Spleen (tissue), 11 donors: ENCODE data around the gene AKT2. TPM values are rescaled to one million over a fixed set of nuclear protein-coding genes. Genes with fewer than 3 reads are reported as not detected.

Source experiments
- DNase-seq: peaks from one replicate; pipeline ENCODE4 v3.0.0-alpha.2; 2020
- H3K27ac ChIP-seq, 8 donors: fragments of 200-600 bp; sonication (generic) in 7 of 8; 1 replicate in 4 of 8; 2 replicates in 4 of 8; pipeline versions ENCODE4 v1.5.0 to v1.8.0; 2016 to 2021; ENCODE audit warnings: inconsistent platforms in 4 of 8, mild to moderate bottlenecking in 4 of 8, moderate library complexity in 1 of 8
- H3K27me3 ChIP-seq, 7 donors: fragments of 200-600 bp; sonication (generic) in 6 of 7; replicated peaks in 1 of 7; 1 replicate in 4 of 7; 2 replicates in 3 of 7; pipeline versions ENCODE4 v1.5.0 to v1.8.0; 2016 to 2021; ENCODE audit warnings: inconsistent platforms in 3 of 7, mild to moderate bottlenecking in 1 of 7
- H3K36me3 ChIP-seq, 6 donors: fragments of 200-600 bp; sonication (generic) in 5 of 6; 1 replicate in 4 of 6; 2 replicates in 2 of 6; pipeline versions ENCODE4 v1.5.0 to v1.8.0; 2016 to 2021; ENCODE audit warnings: inconsistent platforms in 2 of 6
- H3K4me1 ChIP-seq, 6 donors: fragments of 200-600 bp; sonication (generic) in 5 of 6; 1 replicate in 3 of 6; 2 replicates in 3 of 6; pipeline versions ENCODE4 v1.5.0 to v1.8.0; 2016 to 2021; ENCODE audit warnings: inconsistent platforms in 3 of 6
- H3K4me3 ChIP-seq, 8 donors: fragments of 200-600 bp; sonication (generic) in 7 of 8; 1 replicate in 4 of 8; 2 replicates in 4 of 8; pipeline versions ENCODE4 v1.5.0 to v1.8.0; 2016 to 2021; ENCODE audit warnings: inconsistent platforms in 4 of 8, mild to moderate bottlenecking in 4 of 8, moderate library complexity in 2 of 8
- H3K9me3 ChIP-seq, 8 donors: fragments of 200-600 bp; sonication (generic) in 7 of 8; 1 replicate in 4 of 8; 2 replicates in 4 of 8; pipeline versions ENCODE4 v1.5.0 to v1.8.0; 2016 to 2021; ENCODE audit warnings: inconsistent platforms in 4 of 8
- POLR2A ChIP-seq, 3 donors: fragments of 450-650 bp; IDR thresholded peaks; one replicate each; pipeline ENCODE4 v1.5.1; 2017; ENCODE audit warnings: antibody characterized with exemption in 3 of 3, mild to moderate bottlenecking in 1 of 3
- POLR2AphosphoS5 ChIP-seq, 3 donors: sonication (generic); formaldehyde crosslinking; IDR thresholded peaks; one replicate each; pipeline ENCODE4 v1.5.1; 2017; ENCODE audit warnings: antibody characterized with exemption in 3 of 3
- WGBS, 5 donors: extraction: QIAGEN DNeasy Blood & Tissue Kit in 3 of 5; methylation state at CpG; one replicate each; pipeline versions ENCODE4 v1.1.5 to v1.1.7; 2013 to 2018; 5-methylcytosine and 5-hydroxymethylcytosine counted together
- intact Hi-C: fragments of 100-400 bp; cut with DNase I; formaldehyde crosslinking; loops from one replicate; pipeline ENCODE4 v1.15.0; 2023; ENCODE audit warnings: low total_unique reads
- polyA plus RNA-seq, 3 donors: library from polyadenylated mRNA; stranded (reverse); fragments of 200-250 nt; gene quantifications; one replicate each; pipeline ENCODE4 v1.2.1, GENCODE V29; 2013
- total RNA-seq, 7 donors: library from RNA; depleted of rRNA in 3 of 7; stranded (reverse); fragments of >200 nt in 3 of 7; fragmentation: NEBNext Ultra II Directional in 4 of 7; extraction: Animal tissue kit (Norgen Biotek cat#: 25700) in 4 of 7; gene quantifications; one replicate each; pipeline versions ENCODE4 v1.1.0 to v1.2.1, GENCODE V29; 2016 to 2021
- TF ChIP-seq, protein P1 (sequence below), 11 experiments: fragments of 200-600 bp in 7 of 11; fragments of 450-650 bp in 4 of 11; sonication (generic) in 4 of 11; IDR thresholded peaks in 8 of 11; conservative IDR thresholded peaks in 3 of 11; 1 replicate in 7 of 11; 2 replicates in 4 of 11; pipeline versions ENCODE4 v1.4.0 to v1.8.0; 2016 to 2021; ENCODE audit warnings: antibody characterized with exemption in 11 of 11, inconsistent platforms in 4 of 11, mild to moderate bottlenecking in 1 of 11
- donor health status: healthy with polysubstance abuse.
- donor health status: DM: no; HTN: no; CAD: no; lungs with moderate emphysema.
- donor health status: DM: no; HTN: no; CAD: no.
- donor health status: Bipolar disorder and iron deficiency.
- donor health status: healthy.
- donor health status: DM: no; HTN: no; CAD: no.
- donor health status: DM: yes; HTN: yes; CAD: no.

Gene AKT2
- total and polyA plus RNA-seq, 10 donors, result 28.8 to 134 (median 98.9) TPM

DNA sequence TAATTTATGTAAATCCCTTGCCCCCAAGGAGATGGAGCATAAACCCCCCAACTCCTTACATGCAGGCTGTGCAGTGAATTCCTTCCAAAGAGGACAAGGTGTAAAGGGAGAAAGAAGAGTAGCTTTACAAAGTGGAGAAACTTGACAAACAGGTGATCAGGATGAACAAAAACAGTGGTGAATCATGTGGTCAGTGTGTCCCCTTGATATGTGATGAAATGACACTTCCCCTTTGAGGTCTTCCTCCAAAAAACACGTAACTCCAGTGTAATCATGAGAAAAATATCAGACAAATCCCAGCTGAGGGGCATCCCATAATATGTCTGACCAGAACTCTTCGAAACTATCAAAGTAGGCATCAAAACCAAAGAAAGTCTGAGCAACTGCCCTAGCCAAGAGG lies 29.5 kb upstream of the AKT2 start:
- TF ChIP-seq POLR2AphosphoS5 (IDR thresholded peaks at IDR 0.05) (no peak), POLR2A (IDR thresholded peaks at IDR 0.05) (no peak)
- no peak overlapping the region for H3K4me3 ChIP-seq
- peaks cover 0 to 37% (median 7%) of the 10 kb centered on the region in 6 donors for H3K36me3 ChIP-seq
- DNase-seq, result no peak
- H3K4me1 ChIP-seq, result no peaks in the 10 kb centered on the region
- no peaks in the 10 kb centered on the region for H3K27me3 ChIP-seq
- 39 to 77% (median 72%) methylated on average over 2 of the region's 2 CpGs for WGBS, 5 donors
- H3K27ac ChIP-seq, result no peak overlapping the region
- intact Hi-C loops, result no loop called here
- no peaks in the 10 kb centered on the region for H3K9me3 ChIP-seq

DNA sequence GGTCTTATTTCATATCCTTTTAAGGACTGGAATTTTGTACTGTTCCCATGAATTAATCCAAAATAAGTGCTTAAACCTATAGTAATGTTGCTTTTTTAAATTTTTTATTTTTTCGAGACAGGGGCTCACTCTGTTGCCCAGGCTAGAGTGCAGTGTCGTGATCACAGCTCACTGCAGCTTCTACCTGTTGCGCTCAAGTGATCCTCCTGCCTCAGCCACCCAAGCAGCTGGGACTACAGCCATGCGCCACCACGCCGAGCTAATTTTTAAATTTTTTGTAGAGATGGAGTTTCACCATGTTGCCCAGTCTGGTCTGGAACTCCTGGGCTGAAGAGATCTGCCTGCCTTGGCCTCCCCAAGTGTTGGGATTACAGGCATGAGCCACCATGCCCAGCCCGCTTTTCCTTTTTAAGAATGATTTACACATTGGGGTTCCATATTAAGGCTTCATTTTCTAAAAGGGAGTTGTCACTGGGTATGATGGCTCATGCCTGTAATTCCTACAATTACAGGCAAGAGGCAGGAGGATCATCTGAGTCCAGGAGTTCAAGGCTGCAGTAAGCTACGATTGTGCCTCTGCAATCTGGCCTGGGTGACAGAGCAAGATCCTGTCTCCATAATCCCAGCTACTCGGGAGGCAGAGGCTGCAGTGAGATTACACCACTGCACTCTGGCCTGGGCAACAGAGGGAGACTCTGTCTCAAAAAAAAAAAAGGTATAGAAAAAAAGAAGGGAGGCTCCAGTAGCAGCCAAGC lies 28.3 kb upstream of the AKT2 start:
- WGBS, 5 donors, result 93 to 94% (median 93%) methylated on average over 9 of the region's 9 CpGs

DNA sequence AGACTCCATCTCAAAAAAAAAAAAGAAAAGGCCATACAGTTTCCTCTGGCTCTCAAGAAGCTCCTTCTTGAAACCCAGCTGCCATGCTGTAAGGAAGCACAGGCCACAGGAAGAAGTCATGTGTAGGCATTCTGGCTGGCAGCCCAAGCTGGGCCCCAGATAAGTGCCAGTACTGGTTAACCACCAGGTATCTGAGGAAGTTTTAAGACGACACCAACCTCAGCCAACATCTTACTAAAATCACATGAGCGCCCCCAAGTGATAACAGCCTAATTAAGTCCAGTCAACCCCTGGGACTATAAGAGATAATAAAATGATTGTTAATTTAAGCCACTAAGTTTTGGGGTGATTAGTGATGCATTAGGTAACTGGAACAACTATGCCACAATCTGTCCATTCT lies 27.4 kb upstream of the AKT2 start:
- H3K27ac ChIP-seq, result no peak overlapping the region
- no peaks in the 10 kb centered on the region for H3K27me3 ChIP-seq
- DNase-seq, result no peak
- no peak overlapping the region for H3K4me3 ChIP-seq
- no peaks in the 10 kb centered on the region for H3K9me3 ChIP-seq
- TF ChIP-seq POLR2A (IDR thresholded peaks at IDR 0.05) (no peak), POLR2AphosphoS5 (IDR thresholded peaks at IDR 0.05) (no peak)
- TF ChIP-seq, protein P1, sequence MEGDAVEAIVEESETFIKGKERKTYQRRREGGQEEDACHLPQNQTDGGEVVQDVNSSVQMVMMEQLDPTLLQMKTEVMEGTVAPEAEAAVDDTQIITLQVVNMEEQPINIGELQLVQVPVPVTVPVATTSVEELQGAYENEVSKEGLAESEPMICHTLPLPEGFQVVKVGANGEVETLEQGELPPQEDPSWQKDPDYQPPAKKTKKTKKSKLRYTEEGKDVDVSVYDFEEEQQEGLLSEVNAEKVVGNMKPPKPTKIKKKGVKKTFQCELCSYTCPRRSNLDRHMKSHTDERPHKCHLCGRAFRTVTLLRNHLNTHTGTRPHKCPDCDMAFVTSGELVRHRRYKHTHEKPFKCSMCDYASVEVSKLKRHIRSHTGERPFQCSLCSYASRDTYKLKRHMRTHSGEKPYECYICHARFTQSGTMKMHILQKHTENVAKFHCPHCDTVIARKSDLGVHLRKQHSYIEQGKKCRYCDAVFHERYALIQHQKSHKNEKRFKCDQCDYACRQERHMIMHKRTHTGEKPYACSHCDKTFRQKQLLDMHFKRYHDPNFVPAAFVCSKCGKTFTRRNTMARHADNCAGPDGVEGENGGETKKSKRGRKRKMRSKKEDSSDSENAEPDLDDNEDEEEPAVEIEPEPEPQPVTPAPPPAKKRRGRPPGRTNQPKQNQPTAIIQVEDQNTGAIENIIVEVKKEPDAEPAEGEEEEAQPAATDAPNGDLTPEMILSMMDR (IDR thresholded peaks at IDR 0.05 in 8 of 11, conservative IDR thresholded peaks at IDR 0.05 in 3 of 11), result no peak
- 39 to 72% (median 57%) methylated on average over 2 of the region's 2 CpGs for WGBS, 5 donors
- intact Hi-C loops, result no loop called here
- H3K4me1 ChIP-seq, result no peaks in the 10 kb centered on the region
- peaks cover 0 to 16% (median 0%) of the 10 kb centered on the region in 6 donors for H3K36me3 ChIP-seq

More for the DNA sequence above, 28.3 kb upstream of the AKT2 start:
- TF ChIP-seq POLR2A (IDR thresholded peaks at IDR 0.05) (no peak), POLR2AphosphoS5 (IDR thresholded peaks at IDR 0.05) (no peak)
- TF ChIP-seq, protein P1 (IDR thresholded peaks at IDR 0.05 in 8 of 11, conservative IDR thresholded peaks at IDR 0.05 in 3 of 11), result no peak
- H3K4me3 ChIP-seq, result no peak overlapping the region
- H3K27ac ChIP-seq, result no peak overlapping the region
- H3K27me3 ChIP-seq, result no peaks in the 10 kb centered on the region
- intact Hi-C loops, result no loop called here
- no peaks in the 10 kb centered on the region for H3K9me3 ChIP-seq
- DNase-seq, result no peak
- H3K36me3 ChIP-seq, result peaks cover 0 to 24% (median 2%) of the 10 kb centered on the region in 6 donors
- H3K4me1 ChIP-seq, result no peaks in the 10 kb centered on the region

DNA sequence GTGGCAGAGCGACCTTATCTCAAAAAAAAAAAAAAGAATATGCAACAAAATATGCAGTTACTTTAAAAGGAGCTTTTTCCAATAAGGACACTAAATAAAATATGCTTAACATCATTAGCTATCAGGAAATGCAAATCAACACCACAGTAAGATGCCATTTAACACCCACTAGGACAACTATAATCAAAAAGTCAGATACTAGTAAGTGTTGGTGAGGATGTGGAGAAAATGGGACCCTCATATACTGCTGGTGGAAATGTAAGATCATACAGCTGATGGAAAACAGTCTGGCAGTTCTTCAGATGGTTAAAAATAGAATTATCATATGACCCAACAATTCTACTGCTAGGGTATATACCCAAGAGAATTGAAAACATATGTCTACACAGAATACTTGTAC lies 24.5 kb upstream of the AKT2 start:
- 77 to 100% (median 96%) methylated on average over 1 of the region's 1 CpG for WGBS, 5 donors
- TF ChIP-seq, protein P1 (IDR thresholded peaks at IDR 0.05 in 8 of 11, conservative IDR thresholded peaks at IDR 0.05 in 3 of 11), result no peak
- no peak for TF ChIP-seq POLR2AphosphoS5 (IDR thresholded peaks at IDR 0.05)
- TF ChIP-seq POLR2A (IDR thresholded peaks at IDR 0.05), result no peak
- intact Hi-C loops, result no loop called here

More for the DNA sequence above, 24.5 kb upstream of the AKT2 start:
- no peak for DNase-seq
- Histone ChIP-seq H3K27ac (no peak overlapping the region), H3K9me3 (no peaks in the 10 kb centered on the region), H3K4me1 (peaks cover 0 to 10% (median 2%) of the 10 kb centered on the region in 6 donors), H3K36me3 (no peaks in the 10 kb centered on the region), H3K4me3 (no peak overlapping the region), H3K27me3 (no peaks in the 10 kb centered on the region)
